Rectal smooth muscle tissue (tissue), 1 donor: Measurements from ENCODE around the gene ULK4.

Experiments used
- H3K27ac ChIP-seq: one replicate; pipeline ENCODE4 v1.7.0; 2013; ENCODE audit warnings: low read depth, low read length, inconsistent platforms
- H3K27me3 ChIP-seq: one replicate; pipeline ENCODE4 v1.7.0; 2013; ENCODE audit warnings: low read length; ENCODE audit not compliant: control insufficient read depth, insufficient read depth
- H3K36me3 ChIP-seq: one replicate; pipeline ENCODE4 v1.7.0; 2013; ENCODE audit warnings: low read length; ENCODE audit not compliant: control insufficient read depth, insufficient read depth
- H3K4me1 ChIP-seq: one replicate; pipeline ENCODE4 v1.7.0; 2013; ENCODE audit warnings: low read length; ENCODE audit not compliant: control insufficient read depth, insufficient read depth
- H3K4me3 ChIP-seq: one replicate; pipeline ENCODE4 v1.7.0; 2013; ENCODE audit warnings: low read length
- H3K9ac ChIP-seq: one replicate; pipeline ENCODE4 v1.7.0; 2013; ENCODE audit warnings: low read length

The ULK4 gene

GRCh38 chr3:41223691-41224090, 738.2 kb downstream of the ULK4 start:
- Histone ChIP-seq H3K4me3 (no peak overlapping the region), H3K9ac (no peak overlapping the region), H3K36me3 (peaks cover 19% of the 10 kb centered on the region), H3K27ac (no peak overlapping the region), H3K27me3 (no peaks in the 10 kb centered on the region), H3K4me1 (peaks cover 13% of the 10 kb centered on the region)

GRCh38 chr3:41223078-41223477, 738.8 kb downstream of the ULK4 start:
- Histone ChIP-seq H3K4me1 (peaks cover 13% of the 10 kb centered on the region), H3K27me3 (no peaks in the 10 kb centered on the region), H3K9ac (no peak overlapping the region), H3K27ac (no peak overlapping the region), H3K4me3 (no peak overlapping the region), H3K36me3 (peaks cover 19% of the 10 kb centered on the region)

- Histone ChIP-seq H3K4me3 (no peak overlapping the region), H3K36me3 (peaks cover 19% of the 10 kb centered on the region), H3K4me1 (peaks cover 13% of the 10 kb centered on the region), H3K9ac (no peak overlapping the region), H3K27me3 (no peaks in the 10 kb centered on the region), H3K27ac (no peak overlapping the region)
These were observed 739.4 kb downstream of the ULK4 start for GRCh38 chr3:41222501-41222900.

GRCh38 chr3:41222012-41222411, 739.9 kb downstream of the ULK4 start:
- Histone ChIP-seq H3K4me1 (peaks cover 14% of the 10 kb centered on the region), H3K27ac (no peak overlapping the region), H3K9ac (no peak overlapping the region), H3K4me3 (no peak overlapping the region), H3K27me3 (no peaks in the 10 kb centered on the region), H3K36me3 (peaks cover 19% of the 10 kb centered on the region)

- peaks cover 18% of the 10 kb centered on the region for H3K4me1 ChIP-seq
- H3K4me3 ChIP-seq: no peak overlapping the region
- H3K27me3 ChIP-seq: no peaks in the 10 kb centered on the region
- no peak overlapping the region for H3K9ac ChIP-seq
- peaks cover 15% of the 10 kb centered on the region for H3K36me3 ChIP-seq
- H3K27ac ChIP-seq: no peak overlapping the region
These were observed 740.8 kb downstream of the ULK4 start for GRCh38 chr3:41220906-41221677.

- Histone ChIP-seq H3K36me3 (peaks cover 3% of the 10 kb centered on the region), H3K27ac (no peak overlapping the region), H3K4me1 (peaks cover 24% of the 10 kb centered on the region), H3K9ac (no peak overlapping the region), H3K27me3 (no peaks in the 10 kb centered on the region), H3K4me3 (no peak overlapping the region)
These were observed 742.5 kb downstream of the ULK4 start for GRCh38 chr3:41219424-41219823.

GRCh38 chr3:41216993-41217392, 744.9 kb downstream of the ULK4 start:
- Histone ChIP-seq H3K4me3 (no peak overlapping the region), H3K36me3 (no peaks in the 10 kb centered on the region), H3K27me3 (no peaks in the 10 kb centered on the region), H3K4me1 (peaks cover 22% of the 10 kb centered on the region), H3K9ac (no peak overlapping the region), H3K27ac (no peak overlapping the region)

GRCh38 chr3:41216422-41216821, 745.5 kb downstream of the ULK4 start:
- Histone ChIP-seq H3K27ac (no peak overlapping the region), H3K36me3 (no peaks in the 10 kb centered on the region), H3K4me3 (no peak overlapping the region), H3K9ac (no peak overlapping the region), H3K4me1 (peaks cover 17% of the 10 kb centered on the region), H3K27me3 (no peaks in the 10 kb centered on the region)

GRCh38 chr3:41213588-41213987, 748.3 kb downstream of the ULK4 start:
- Histone ChIP-seq H3K27ac (no peak overlapping the region), H3K36me3 (no peaks in the 10 kb centered on the region)

GRCh38 chr3:41212088-41212487, 749.8 kb downstream of the ULK4 start:
- no peak overlapping the region for H3K27ac ChIP-seq
- peaks cover 17% of the 10 kb centered on the region for H3K4me1 ChIP-seq

More at GRCh38 chr3:41213588-41213987, 748.3 kb downstream of the ULK4 start:
- H3K27me3 ChIP-seq: no peaks in the 10 kb centered on the region
- no peak overlapping the region for H3K4me3 ChIP-seq
- no peak overlapping the region for H3K9ac ChIP-seq
- peaks cover 17% of the 10 kb centered on the region for H3K4me1 ChIP-seq

GRCh38 chr3:41210966-41211365, 750.9 kb downstream of the ULK4 start:
- Histone ChIP-seq H3K9ac (no peak overlapping the region), H3K27me3 (no peaks in the 10 kb centered on the region), H3K27ac (no peak overlapping the region), H3K4me3 (no peak overlapping the region), H3K36me3 (no peaks in the 10 kb centered on the region), H3K4me1 (peaks cover 11% of the 10 kb centered on the region)

More at GRCh38 chr3:41212088-41212487, 749.8 kb downstream of the ULK4 start:
- H3K9ac ChIP-seq: no peak overlapping the region
- no peaks in the 10 kb centered on the region for H3K27me3 ChIP-seq
- no peaks in the 10 kb centered on the region for H3K36me3 ChIP-seq
- H3K4me3 ChIP-seq: no peak overlapping the region

GRCh38 chr3:41209646-41210045, 752.3 kb downstream of the ULK4 start:
- Histone ChIP-seq H3K27me3 (no peaks in the 10 kb centered on the region), H3K4me3 (no peak overlapping the region), H3K9ac (no peak overlapping the region), H3K36me3 (no peaks in the 10 kb centered on the region), H3K4me1 (peaks cover 6% of the 10 kb centered on the region), H3K27ac (no peak overlapping the region)
